H9 (cell line): ENCODE results near the gene NDUFA3. TPM values are rescaled to one million over a fixed set of nuclear protein-coding genes. Genes with fewer than 3 reads are reported as not detected.

Experiments used
- DNase-seq: peaks from one replicate; pipeline ENCODE4 v3.0.0-alpha.2; 2017
- H2AFZ ChIP-seq: one replicate; pipeline ENCODE4 v1.6.1; 2013; ENCODE audit warnings: mild to moderate bottlenecking, low read length, control low read depth, moderate library complexity
- H2AK5ac ChIP-seq: 2 replicates; pipeline ENCODE4 v1.6.1; 2013; ENCODE audit warnings: low read length, control low read depth, mixed read lengths; ENCODE audit not compliant: insufficient read length
- H2BK120ac ChIP-seq: one replicate; pipeline ENCODE4 v1.6.1; 2013; ENCODE audit warnings: low read depth, mild to moderate bottlenecking, low read length, control low read depth, inconsistent platforms; ENCODE audit not compliant: poor library complexity, severe bottlenecking
- H2BK12ac ChIP-seq: 2 replicates; pipeline ENCODE4 v1.6.1; 2013; ENCODE audit warnings: low read length, control low read depth, mixed read lengths, low read depth; ENCODE audit not compliant: insufficient read length
- H2BK15ac ChIP-seq: 2 replicates; pipeline ENCODE4 v1.6.1; 2013; ENCODE audit warnings: low read depth, low read length, control low read depth
- H2BK20ac ChIP-seq: one replicate; pipeline ENCODE4 v1.6.1; 2013; ENCODE audit warnings: low read depth, mild to moderate bottlenecking, low read length, control low read depth, inconsistent platforms; ENCODE audit not compliant: poor library complexity, severe bottlenecking
- H2BK5ac ChIP-seq: 2 replicates; pipeline ENCODE4 v1.6.1; 2013; ENCODE audit warnings: low read length, control low read depth, mixed read lengths; ENCODE audit not compliant: insufficient read length
- H3K14ac ChIP-seq: 2 replicates; pipeline ENCODE4 v1.6.1; 2013; ENCODE audit warnings: low read length, control low read depth; ENCODE audit not compliant: insufficient read depth
- H3K18ac ChIP-seq: 2 replicates; pipeline ENCODE4 v1.6.1; 2013; ENCODE audit warnings: low read depth, mild to moderate bottlenecking, mixed read lengths, low read length, control low read depth; ENCODE audit not compliant: insufficient read length
- H3K23ac ChIP-seq: 2 replicates; pipeline ENCODE4 v1.6.1; 2013; ENCODE audit warnings: low read length, control low read depth, mixed read lengths, low read depth; ENCODE audit not compliant: insufficient read length
- H3K23me2 ChIP-seq: 2 replicates; pipeline ENCODE4 v1.6.1; 2013; ENCODE audit warnings: low read depth, mild to moderate bottlenecking, mixed read lengths, low read length, control low read depth; ENCODE audit not compliant: insufficient read length, poor library complexity, severe bottlenecking
- H3K27ac ChIP-seq: 2 replicates; pipeline ENCODE4 v1.5.1; 2013; ENCODE audit warnings: low read length, control low read depth, mixed read lengths, low read depth; ENCODE audit not compliant: insufficient read length
- H3K27me3 ChIP-seq: 2 replicates; pipeline ENCODE4 v1.6.1; 2013; ENCODE audit warnings: low read length, control low read depth, inconsistent platforms; ENCODE audit not compliant: insufficient read depth
- H3K4ac ChIP-seq: 2 replicates; pipeline ENCODE4 v1.6.1; 2013; ENCODE audit warnings: low read depth, mild to moderate bottlenecking, control low read depth, inconsistent platforms, low read length, moderate library complexity
- H3K4me1 ChIP-seq: 2 replicates; pipeline ENCODE4 v1.6.1; 2013; ENCODE audit warnings: low read length, control low read depth, inconsistent platforms; ENCODE audit not compliant: insufficient read depth
- H3K4me2 ChIP-seq: 2 replicates; pipeline ENCODE4 v1.6.1; 2013; ENCODE audit warnings: low read length, control low read depth, mixed read lengths; ENCODE audit not compliant: insufficient read length, insufficient read depth
- H3K56ac ChIP-seq: 2 replicates; pipeline ENCODE4 v1.6.1; 2013; ENCODE audit warnings: low read depth, mild to moderate bottlenecking, mixed read lengths, low read length, control low read depth; ENCODE audit not compliant: insufficient read length
- H3K79me1 ChIP-seq: 2 replicates; pipeline ENCODE4 v1.6.1; 2013; ENCODE audit warnings: low read depth, mild to moderate bottlenecking, moderate library complexity, low read length, control low read depth, inconsistent platforms; ENCODE audit not compliant: insufficient read depth, poor library complexity, severe bottlenecking
- H3K79me2 ChIP-seq: 2 replicates; pipeline ENCODE4 v1.6.1; 2013; ENCODE audit warnings: low read length, control low read depth, inconsistent platforms; ENCODE audit not compliant: insufficient read depth
- H3K9ac ChIP-seq: 2 replicates; pipeline ENCODE4 v1.6.1; 2013; ENCODE audit warnings: low read length, control low read depth, mixed read lengths; ENCODE audit not compliant: insufficient read length; ENCODE audit errors: extremely low read depth
- H3K9me3 ChIP-seq: one replicate; pipeline ENCODE4 v1.6.1; 2013; ENCODE audit warnings: low read depth, low read length, inconsistent platforms; ENCODE audit not compliant: control insufficient read depth
- H3T11ph ChIP-seq: one replicate; pipeline ENCODE4 v1.6.1; 2013; ENCODE audit warnings: mild to moderate bottlenecking, low read length, control low read depth, inconsistent platforms
- H4K20me1 ChIP-seq: one replicate; pipeline ENCODE4 v1.6.1; 2013; ENCODE audit not compliant: control insufficient read depth, insufficient read length, insufficient read depth
- H4K5ac ChIP-seq: 2 replicates; pipeline ENCODE4 v1.6.1; 2013; ENCODE audit warnings: low read depth, mild to moderate bottlenecking, mixed read lengths, low read length, control low read depth; ENCODE audit not compliant: insufficient read length
- H4K8ac ChIP-seq: replicated peaks from 2 replicates; pipeline ENCODE4 v1.6.1; 2013; ENCODE audit warnings: low read length, control low read depth, mixed read lengths, low read depth; ENCODE audit not compliant: insufficient read length
- H4K91ac ChIP-seq: 2 replicates; pipeline ENCODE4 v1.6.1; 2013; ENCODE audit warnings: low read depth, mild to moderate bottlenecking, moderate library complexity, mixed read lengths, low read length, control low read depth; ENCODE audit not compliant: insufficient read length
- H3K27ac Mint-ChIP-seq, 3 experiments: 2 replicates in 2 of 3; 3 replicates in 1 of 3; pipeline ENCODE4 v1.8.0; 2020 to 2021; ENCODE audit warnings: mixed read lengths in 3 of 3, mild to moderate bottlenecking in 1 of 3, moderate library complexity in 1 of 3
- H3K27me3 Mint-ChIP-seq: 2 replicates; pipeline ENCODE4 v1.8.0; 2021; ENCODE audit warnings: low read depth, mild to moderate bottlenecking, moderate library complexity, mixed read lengths
- H3K36me3 Mint-ChIP-seq, 3 experiments: 2 replicates in 2 of 3; 3 replicates in 1 of 3; pipeline ENCODE4 v1.8.0; 2020 to 2021; ENCODE audit warnings: low read depth in 3 of 3, mixed read lengths in 3 of 3; ENCODE audit not compliant: insufficient read depth in 1 of 3
- H3K4me1 Mint-ChIP-seq, 2 experiments: 2 replicates each; pipeline ENCODE4 v1.8.0; 2020; ENCODE audit warnings: mixed read lengths in 2 of 2
- H3K4me3 Mint-ChIP-seq, 2 experiments: 2 replicates in 1 of 2; 3 replicates in 1 of 2; pipeline ENCODE4 v1.8.0; 2020 to 2021; ENCODE audit warnings: mild to moderate bottlenecking in 2 of 2, mixed read lengths in 2 of 2, moderate library complexity in 1 of 2
- H3K9me3 Mint-ChIP-seq, 2 experiments: 2 replicates in 1 of 2; 3 replicates in 1 of 2; pipeline ENCODE4 v1.8.0; 2020; ENCODE audit warnings: mild to moderate bottlenecking in 2 of 2, mixed read lengths in 2 of 2, moderate library complexity in 1 of 2
- CTCF ChIP-seq: fragments of 200-600 bp; sonication (generic); conservative IDR thresholded peaks from 3 replicates; pipeline ENCODE4 v1.8.0; 2021; ENCODE audit warnings: antibody characterized with exemption, mild to moderate bottlenecking
- WGBS: extraction: QIAGEN DNeasy Blood & Tissue Kit; methylation state at CpG from one replicate; pipeline ENCODE4 v1.1.7; 2013; ENCODE audit warnings: missing lambda C conversion rate, low lambda C conversion rate, mixed read lengths; ENCODE audit not compliant: insufficient read length; ENCODE audit errors: extremely low coverage; 5-methylcytosine and 5-hydroxymethylcytosine counted together
- total RNA-seq: library from RNA; stranded (reverse); gene quantifications from 2 replicates; pipeline ENCODE4 v1.2.1, GENCODE V29; 2021

Gene NDUFA3
- total RNA-seq, 1 experiment from 2014 or later = 174 TPM

- Histone ChIP-seq H3K9ac (no peak overlapping the region), H2BK120ac (no peak overlapping the region), H3K4me2 (no peak overlapping the region), H2AK5ac (no peak overlapping the region), H3K27ac (no peak overlapping the region), H3K14ac (no peak overlapping the region), H3K79me1 (no peaks in the 10 kb centered on the region), H2BK12ac (no peak overlapping the region), H2BK15ac (no peak overlapping the region), H3K79me2 (no peaks in the 10 kb centered on the region), H2AFZ (no peak overlapping the region), H3K56ac (no peak overlapping the region), H3K23me2 (no peaks in the 10 kb centered on the region), H4K8ac (no peak overlapping the region), H3K27me3 (no peaks in the 10 kb centered on the region), H4K5ac (no peak overlapping the region), H3K9me3 (no peaks in the 10 kb centered on the region), H4K91ac (no peak overlapping the region), H3K4me1 (no peaks in the 10 kb centered on the region), H3K18ac (no peak overlapping the region), H2BK5ac (no peak overlapping the region), H3K4ac (no peak overlapping the region), H3T11ph (no peak overlapping the region), H4K20me1 (no peaks in the 10 kb centered on the region), H3K23ac (no peak overlapping the region), H2BK20ac (no peak overlapping the region)
- TF ChIP-seq CTCF = no peak
- no CpG with 5 or more reads among the region's 23 CpGs for WGBS
- H3K36me3 Mint-ChIP-seq = peaks cover 56 to 90% (median 87%) of the 10 kb centered on the region in 3 experiments
- DNase-seq = no peak
- H3K4me1 Mint-ChIP-seq = no peaks in the 10 kb centered on the region
- no peaks in the 10 kb centered on the region; the same call in 1 of the 2 replicates for H3K27me3 Mint-ChIP-seq
- peak overlapping the region in 1 of 3 experiments; percentile 69; a peak in 1 of 7 replicates for H3K27ac Mint-ChIP-seq
- no peak overlapping the region for H3K4me3 Mint-ChIP-seq
- no peaks in the 10 kb centered on the region for H3K9me3 Mint-ChIP-seq
These were observed 48.8 kb downstream of the NDUFA3 start for GRCh38 chr19:54151362-54152035.
